SK-N-MC (cell line): ENCODE results near the gene TMEM164.
"Not testable (repeated sequence)": the region's sequence is repeated elsewhere in the genome, so short reads cannot be mapped to it uniquely, and the experiment has no call there.

Experiments used
- DNase-seq: peaks from one replicate; pipeline ENCODE4 v3.0.0-alpha.2; 2011; ENCODE audit warnings: low read depth, low spot score
- H3K27ac ChIP-seq: fragments of 200-600 bp; sonication (generic); 2 replicates; pipeline ENCODE4 v1.5.1; 2016; ENCODE audit warnings: mixed run types
- H3K36me3 ChIP-seq: fragments of 200-600 bp; sonication (generic); 2 replicates; pipeline ENCODE4 v1.6.1; 2017; ENCODE audit warnings: antibody characterized with exemption, low read length, mixed read lengths; ENCODE audit not compliant: insufficient read depth
- H3K4me3 ChIP-seq: fragments of 200-600 bp; sonication (generic); 2 replicates; pipeline ENCODE4 v1.5.1; 2016
- H3K9ac ChIP-seq: fragments of 200-600 bp; sonication (generic); 2 replicates; pipeline ENCODE4 v1.8.0; 2017; ENCODE audit warnings: mixed run types, mixed read lengths; ENCODE audit not compliant: insufficient read length
- H3K9me3 ChIP-seq: fragments of 200-600 bp; sonication (generic); 2 replicates; pipeline ENCODE4 v1.6.1; 2017; ENCODE audit warnings: low read depth, mild to moderate bottlenecking, antibody characterized with exemption, low read length, moderate library complexity, mixed read lengths
- EZH2 ChIP-seq: fragments of 200-600 bp; sonication (generic); IDR thresholded peaks from one replicate; pipeline ENCODE4 v1.6.1; 2017; ENCODE audit warnings: antibody characterized with exemption
- FOXP2 ChIP-seq: optimal IDR thresholded peaks from 2 replicates; pipeline ENCODE3; 2011; ENCODE audit warnings: mild to moderate bottlenecking, moderate library complexity; ENCODE audit not compliant: insufficient read depth; ENCODE audit errors: extremely low read length, control extremely low read depth
- POLR2AphosphoS5 ChIP-seq: IDR thresholded peaks from 2 replicates; pipeline ENCODE4 v1.6.1; 2012; ENCODE audit warnings: mild to moderate bottlenecking, low read depth, low read length, borderline replicate concordance

TMEM164 gene

DNA sequence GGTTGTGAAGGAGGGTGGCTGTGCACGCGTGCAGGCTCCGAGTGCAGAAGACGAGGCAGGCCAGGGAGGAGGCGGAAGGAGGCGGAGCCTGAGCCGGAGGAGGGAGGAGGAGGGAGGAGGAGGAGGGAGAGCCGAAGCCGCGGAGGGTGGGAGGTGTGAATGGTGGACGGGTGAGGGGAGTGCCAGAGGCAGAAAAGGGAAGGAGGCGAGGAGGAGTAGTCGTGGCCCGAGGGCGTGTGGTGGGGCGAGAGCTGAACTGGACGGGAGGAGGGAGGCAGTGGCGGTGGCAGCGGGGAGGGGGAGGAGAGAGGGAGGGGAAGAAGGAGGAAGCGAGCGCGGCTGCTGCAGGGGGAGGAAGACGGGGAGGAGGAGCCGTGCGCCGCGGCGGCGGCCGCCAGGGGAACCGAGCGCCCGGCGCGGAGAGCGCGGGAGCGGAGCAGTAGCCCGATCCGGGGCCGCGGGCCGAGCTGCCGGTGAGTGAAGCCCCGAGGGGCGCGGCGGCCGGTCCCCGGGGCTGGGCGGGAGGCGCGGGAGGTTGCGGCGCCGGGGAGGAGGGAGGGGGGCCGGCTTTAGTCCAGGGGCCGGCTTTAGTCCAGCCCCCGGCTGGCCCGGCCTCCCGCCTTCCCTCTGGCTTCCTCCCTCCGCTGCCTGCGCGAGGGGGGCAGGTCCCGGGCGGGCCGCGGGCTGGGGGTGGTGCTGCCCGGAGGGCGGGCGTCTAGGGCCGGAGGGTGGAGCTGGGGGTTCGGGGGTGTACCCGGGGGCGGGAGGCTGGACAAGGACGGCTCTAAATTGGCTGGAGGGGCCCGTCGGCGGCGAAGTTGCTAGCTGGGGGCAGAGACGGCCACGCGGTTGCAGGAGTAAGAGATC lies at the start of gene TMEM164:
Gene TMEM164 (plus strand): TSS at position 815 of the 867 bp plus-strand sequence. CDS start 661 bp downstream, outside the sequence.
- DNase-seq: no peak
- no peaks in the 10 kb centered on the region for H3K36me3 ChIP-seq
- no peak within 1 kb of the TSS for H3K27ac ChIP-seq
- TF ChIP-seq EZH2 (no peak), POLR2AphosphoS5 (peak; percentile 75), FOXP2 (no peak)
- peak within 1 kb of the TSS; percentile 76 for H3K4me3 ChIP-seq
- peak within 1 kb of the TSS; percentile 71 for H3K9ac ChIP-seq
- H3K9me3 ChIP-seq: no peaks in the 10 kb centered on the region

DNA sequence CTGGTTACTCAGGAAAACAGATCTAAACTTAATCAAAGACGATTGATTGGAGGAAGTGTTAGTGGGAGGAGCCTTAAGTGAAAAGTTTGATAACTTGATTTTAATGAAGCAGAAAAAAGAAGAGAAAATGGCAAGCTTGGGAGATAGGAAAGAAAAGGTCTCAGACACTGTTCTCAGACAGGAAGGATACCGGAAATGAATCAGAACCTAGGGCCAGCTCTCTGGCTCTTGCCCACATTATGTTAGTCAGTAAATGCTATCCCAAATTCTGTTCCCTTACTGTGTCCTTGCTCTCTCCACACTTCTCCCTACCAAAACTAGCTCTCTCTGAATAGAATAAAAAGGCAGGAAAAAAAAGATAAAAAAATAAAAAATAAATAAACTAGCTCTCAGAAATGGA lies 48.6 kb upstream of the TMEM164 start:
- no peak overlapping the region for H3K27ac ChIP-seq
- no peaks in the 10 kb centered on the region for H3K9me3 ChIP-seq
- H3K4me3 ChIP-seq: no peak overlapping the region
- H3K36me3 ChIP-seq: no peaks in the 10 kb centered on the region
- no peak for DNase-seq
- no peak for TF ChIP-seq POLR2AphosphoS5
- TF ChIP-seq FOXP2: no peak
- TF ChIP-seq EZH2: no peak
- no peak overlapping the region for H3K9ac ChIP-seq

DNA sequence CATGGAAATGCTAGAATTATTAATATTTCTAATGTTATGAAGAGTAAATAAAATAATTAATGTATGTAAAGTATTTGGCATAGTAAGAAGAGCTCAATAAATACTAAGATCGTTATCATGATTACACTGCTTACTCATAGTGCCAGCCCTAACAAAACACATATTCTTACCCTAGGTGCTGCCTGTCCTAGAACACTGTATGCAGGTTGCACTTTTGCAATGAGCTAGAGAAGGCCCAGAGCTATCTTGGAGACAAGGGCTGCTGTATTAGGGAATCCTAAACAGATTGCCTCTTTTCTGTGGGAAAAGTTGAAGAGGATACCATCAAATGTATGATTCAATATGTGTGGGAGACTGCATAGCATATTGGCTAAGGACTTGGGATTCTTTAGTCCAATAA lies 48.0 kb upstream of the TMEM164 start:
- no peaks in the 10 kb centered on the region for H3K36me3 ChIP-seq
- no peak for DNase-seq
- no peak overlapping the region for H3K4me3 ChIP-seq
- no peaks in the 10 kb centered on the region for H3K9me3 ChIP-seq
- H3K27ac ChIP-seq: no peak overlapping the region
- no peak overlapping the region for H3K9ac ChIP-seq
- TF ChIP-seq POLR2AphosphoS5 (no peak), FOXP2 (no peak), EZH2 (no peak)

DNA sequence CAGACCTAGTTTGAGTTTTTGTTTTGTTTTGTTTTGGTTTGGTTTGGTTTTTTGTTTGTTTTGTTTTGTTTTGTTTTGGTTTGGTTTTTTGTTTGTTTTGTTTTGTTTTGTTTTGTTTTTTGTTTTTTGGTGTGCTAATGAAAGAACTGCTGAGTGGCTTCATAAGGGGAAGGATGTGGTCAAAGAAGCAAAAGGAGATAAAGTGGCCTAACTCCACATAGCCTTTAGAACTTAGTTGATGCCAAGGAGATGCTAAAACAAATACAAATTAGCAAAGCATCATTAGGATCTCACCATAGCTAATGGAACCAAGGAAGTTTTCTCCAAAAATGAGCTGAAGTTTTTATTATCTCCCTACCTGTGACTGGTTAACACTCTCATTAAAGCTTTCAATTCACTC lies 44.6 kb upstream of the TMEM164 start:
- H3K27ac ChIP-seq: no peak overlapping the region
- TF ChIP-seq POLR2AphosphoS5 (no peak), FOXP2 (no peak), EZH2 (no peak)
- DNase-seq: no peak
- no peak overlapping the region for H3K9ac ChIP-seq
- H3K36me3 ChIP-seq: no peaks in the 10 kb centered on the region
- no peak overlapping the region for H3K4me3 ChIP-seq
- H3K9me3 ChIP-seq: no peaks in the 10 kb centered on the region

DNA sequence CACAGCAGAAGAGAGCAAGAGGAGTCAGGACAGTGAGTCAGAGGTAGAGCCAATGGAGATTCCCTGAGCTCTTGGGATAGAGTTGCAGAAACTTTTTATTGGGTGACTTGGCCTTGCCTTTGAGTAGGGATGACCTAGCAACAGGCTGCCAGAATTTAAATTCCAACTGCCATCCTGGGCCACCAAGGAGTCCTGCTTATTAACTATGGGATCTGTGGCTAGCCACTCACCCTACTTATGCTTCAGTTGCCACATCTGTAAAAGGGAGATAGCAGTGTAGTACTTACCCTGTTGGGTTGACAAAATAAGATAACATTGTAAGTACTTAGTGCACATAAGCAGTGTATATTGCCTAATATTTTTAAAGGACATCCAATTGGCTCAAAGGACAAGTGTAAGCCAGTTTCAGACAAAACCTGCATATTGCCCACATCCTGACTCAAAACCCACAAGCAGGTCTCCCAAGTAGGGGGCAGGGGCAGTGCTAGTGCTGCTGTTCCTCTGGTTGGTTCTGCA lies 43.5 kb upstream of the TMEM164 start:
- DNase-seq: no peak
- Histone ChIP-seq H3K36me3 (no peaks in the 10 kb centered on the region), H3K9ac (no peak overlapping the region), H3K27ac (no peak overlapping the region), H3K9me3 (no peaks in the 10 kb centered on the region), H3K4me3 (no peak overlapping the region)
- TF ChIP-seq POLR2AphosphoS5 (no peak), EZH2 (no peak), FOXP2 (no peak)

DNA sequence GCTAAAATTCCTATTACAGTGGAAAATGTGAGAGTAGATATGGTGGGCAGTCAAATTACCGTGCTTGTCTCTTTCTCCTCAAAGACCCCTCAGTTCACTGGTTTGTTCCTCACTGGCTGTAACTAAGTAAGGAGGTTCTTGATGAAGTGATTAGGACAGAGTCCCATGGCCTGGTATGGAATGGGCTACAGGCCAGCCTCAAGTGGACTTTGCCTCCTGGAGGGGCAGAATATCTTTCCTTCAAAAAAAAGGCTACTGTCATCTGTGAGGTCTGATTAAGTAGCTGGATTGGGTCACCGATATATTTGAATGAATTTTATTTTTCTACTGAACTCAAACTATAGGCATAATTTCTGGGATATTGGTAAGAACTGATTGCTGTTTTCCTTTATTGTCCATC lies 38.5 kb upstream of the TMEM164 start:
- no peak for DNase-seq
- H3K27ac ChIP-seq: no peak overlapping the region
- H3K9me3 ChIP-seq: no peaks in the 10 kb centered on the region
- no peaks in the 10 kb centered on the region for H3K36me3 ChIP-seq
- H3K4me3 ChIP-seq: no peak overlapping the region
- H3K9ac ChIP-seq: no peak overlapping the region
- TF ChIP-seq FOXP2: no peak
- no peak for TF ChIP-seq EZH2
- TF ChIP-seq POLR2AphosphoS5: no peak

DNA sequence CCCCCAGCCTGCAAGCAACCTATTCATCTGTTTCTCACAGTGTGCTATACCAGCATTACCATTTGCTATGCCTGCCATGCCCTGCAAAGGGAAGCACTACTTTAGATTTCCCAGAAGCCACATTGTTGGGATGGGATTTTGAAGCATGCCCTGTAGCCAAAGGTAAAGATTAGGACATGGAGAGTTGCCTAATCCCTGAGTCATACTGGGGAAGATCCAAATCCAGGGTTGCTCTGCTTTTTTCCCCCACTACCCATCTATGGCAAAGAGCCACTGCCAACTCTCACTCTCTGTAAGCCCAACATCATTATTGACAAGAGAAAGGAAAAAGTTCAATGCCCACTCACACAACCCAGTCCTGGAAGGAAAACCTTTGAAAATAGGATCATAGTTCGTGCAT lies 36.7 kb upstream of the TMEM164 start:
- no peak overlapping the region for H3K9ac ChIP-seq
- no peak for DNase-seq
- no peaks in the 10 kb centered on the region for H3K9me3 ChIP-seq
- no peak overlapping the region for H3K27ac ChIP-seq
- no peak overlapping the region for H3K4me3 ChIP-seq
- TF ChIP-seq POLR2AphosphoS5 (no peak), FOXP2 (no peak), EZH2 (no peak)
- H3K36me3 ChIP-seq: no peaks in the 10 kb centered on the region

DNA sequence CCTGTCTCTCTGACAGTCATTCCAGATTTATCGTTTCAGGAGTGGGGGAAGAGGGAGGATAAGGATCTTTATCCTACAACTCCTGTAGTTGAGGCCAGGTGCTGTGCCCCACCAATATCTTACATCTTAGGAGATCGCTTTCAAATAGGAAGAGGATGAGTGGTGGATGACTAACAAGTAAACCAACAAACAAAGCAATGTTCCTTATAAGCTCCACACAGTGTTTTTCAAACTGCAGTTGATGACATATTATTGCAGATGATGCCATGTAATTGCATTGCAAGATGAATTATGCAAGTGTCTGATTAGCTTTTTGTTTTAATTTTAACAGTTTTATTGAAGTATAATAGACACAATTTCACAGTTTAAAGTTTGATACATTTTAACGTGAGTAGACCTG lies 35.8 kb upstream of the TMEM164 start:
- H3K27ac ChIP-seq: no peak overlapping the region
- no peak for DNase-seq
- H3K9ac ChIP-seq: no peak overlapping the region
- H3K9me3 ChIP-seq: no peaks in the 10 kb centered on the region
- no peak overlapping the region for H3K4me3 ChIP-seq
- H3K36me3 ChIP-seq: no peaks in the 10 kb centered on the region
- no peak for TF ChIP-seq FOXP2
- TF ChIP-seq POLR2AphosphoS5: no peak
- no peak for TF ChIP-seq EZH2

DNA sequence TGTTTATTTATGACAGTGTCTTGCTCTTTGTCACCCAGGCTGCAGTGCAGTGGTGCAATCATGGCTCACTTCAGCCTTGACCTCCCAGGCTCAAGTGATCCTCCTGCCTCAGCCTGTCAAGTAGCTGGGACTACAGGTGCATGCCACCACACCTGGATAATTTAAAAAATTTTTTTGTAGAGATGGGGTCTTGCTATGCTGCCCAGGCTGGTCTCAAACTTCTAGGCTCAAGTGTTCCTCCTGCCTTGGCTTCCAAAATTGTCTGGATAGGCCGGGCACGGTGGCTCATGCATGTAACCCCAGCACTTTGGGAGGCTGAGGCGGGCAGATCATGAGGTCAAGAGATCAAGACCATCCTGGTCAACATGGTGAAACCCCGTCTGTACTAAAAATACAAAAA lies 32.1 kb upstream of the TMEM164 start:
- H3K27ac ChIP-seq, DNase-seq, H3K9me3 ChIP-seq, H3K4me3 ChIP-seq, H3K9ac ChIP-seq, H3K36me3 ChIP-seq: not testable (repeated sequence)
